Erythroblast (primary cell): ENCODE results near the gene TAOK3.

ENCODE experiments used
- DNase-seq, 2 experiments: peaks; one replicate each; lab custom pipeline; 2025; lab: John Stamatoyannopoulos, UW
- GATA1 ChIP-seq: IDR thresholded peaks from 2 replicates; pipeline ENCODE4 v1.6.1; 2011; ENCODE audit warnings: low read depth, mild to moderate bottlenecking, control low read depth, low read length, moderate library complexity
- POLR2A ChIP-seq: IDR thresholded peaks from 2 replicates; pipeline ENCODE4 v1.6.1; 2011; ENCODE audit warnings: mild to moderate bottlenecking, low read length

Gene TAOK3

DNA sequence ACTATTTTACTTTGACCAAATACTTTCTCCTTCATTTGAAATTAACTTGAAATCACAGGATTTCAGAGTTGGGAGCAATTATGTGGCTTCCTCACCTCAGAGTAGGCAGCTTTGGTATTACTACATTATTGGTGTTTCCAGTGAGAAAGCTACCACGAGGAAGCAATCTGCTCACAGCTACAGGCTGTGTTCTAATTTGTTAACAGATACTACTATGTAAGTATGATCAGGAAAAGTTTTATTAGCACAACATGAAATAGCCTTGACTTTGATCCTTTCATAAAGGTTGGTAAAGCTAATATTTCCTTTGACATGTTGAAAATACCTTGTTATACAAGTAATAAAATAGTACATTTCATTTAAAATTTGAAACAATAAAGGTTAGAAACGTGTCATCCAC lies 30.6 kb downstream of the TAOK3 start:
- no peak for DNase-seq
- TF ChIP-seq GATA1 (no peak), POLR2A (no peak)

DNA sequence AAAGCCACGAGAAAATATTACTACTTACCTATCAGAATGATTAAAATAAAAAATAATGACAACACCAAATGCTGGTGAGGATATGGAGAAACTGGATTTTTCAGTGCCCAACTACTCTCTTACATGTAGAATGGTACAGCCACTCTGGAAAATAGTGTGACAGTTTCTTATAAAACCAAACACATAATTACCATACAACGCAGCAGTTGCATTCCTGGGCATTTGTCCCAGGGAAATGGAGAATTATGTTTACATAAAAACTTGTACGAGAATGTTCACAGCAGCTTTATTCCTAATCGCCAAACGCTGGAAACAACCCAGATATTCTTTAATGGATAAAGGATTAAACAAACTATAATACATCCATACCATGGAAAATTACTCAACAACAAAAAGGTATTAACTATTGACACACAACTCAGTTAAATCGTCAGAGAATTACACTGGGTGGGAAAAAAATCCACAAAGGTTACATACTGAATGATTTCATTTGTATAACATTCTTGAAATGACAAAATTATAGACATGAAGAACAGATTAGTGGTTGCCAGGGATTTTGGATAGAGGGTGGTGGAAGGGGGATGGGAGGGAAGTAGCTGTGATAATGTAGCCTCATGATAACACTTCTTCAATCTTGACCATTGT lies 35.4 kb downstream of the TAOK3 start:
- DNase-seq = no peak
- TF ChIP-seq GATA1 = no peak

DNA sequence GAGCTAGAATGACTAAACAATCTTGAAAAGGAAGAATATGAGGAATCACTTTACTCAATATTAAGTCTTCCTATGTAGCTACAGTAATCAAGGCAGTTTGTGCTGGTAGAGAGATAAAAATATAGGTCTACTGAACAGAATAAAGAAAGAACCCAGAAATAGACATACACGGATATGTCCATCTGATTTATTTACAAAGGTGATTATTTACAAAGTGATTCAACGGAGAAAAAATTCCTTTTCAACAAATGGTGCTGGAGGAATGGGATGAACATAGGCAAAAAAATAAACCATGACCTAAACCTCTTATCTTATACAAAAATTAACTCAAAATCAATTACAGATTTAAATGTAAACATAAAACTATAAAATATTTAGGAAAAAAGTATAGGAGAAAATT lies 36.6 kb downstream of the TAOK3 start:
- DNase-seq = no peak
- TF ChIP-seq POLR2A (no peak), GATA1 (no peak)

DNA sequence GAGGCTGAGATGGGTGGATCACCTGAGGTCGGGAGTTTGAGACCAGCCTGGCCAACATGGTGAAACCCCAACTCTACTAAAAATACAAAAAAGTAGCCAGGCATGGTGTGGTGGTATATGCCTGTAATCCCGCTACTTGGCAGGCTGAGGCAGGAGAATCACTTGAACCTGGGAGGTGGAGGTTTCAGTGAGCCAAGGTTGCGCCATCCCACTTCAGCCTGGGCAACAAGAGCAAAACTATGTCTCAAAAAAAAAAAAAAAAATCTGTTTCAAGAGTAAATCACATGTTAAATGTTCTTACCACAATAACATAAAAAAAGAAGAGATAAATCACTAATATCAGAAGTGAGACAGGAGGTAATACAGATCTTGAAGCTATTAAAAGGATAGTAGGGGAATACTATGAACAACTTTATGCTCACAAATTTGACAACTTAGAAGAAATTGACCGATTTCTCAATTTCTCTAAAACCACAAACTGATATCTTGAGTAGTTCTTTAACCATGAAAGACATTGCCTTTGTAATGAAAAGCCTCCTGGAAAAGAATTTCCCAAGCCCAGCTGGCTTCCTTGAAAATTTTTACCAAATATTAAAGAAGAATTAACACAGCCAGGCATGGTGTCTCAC lies 37.7 kb downstream of the TAOK3 start:
- TF ChIP-seq POLR2A (no peak), GATA1 (no peak)
- no peak for DNase-seq

DNA sequence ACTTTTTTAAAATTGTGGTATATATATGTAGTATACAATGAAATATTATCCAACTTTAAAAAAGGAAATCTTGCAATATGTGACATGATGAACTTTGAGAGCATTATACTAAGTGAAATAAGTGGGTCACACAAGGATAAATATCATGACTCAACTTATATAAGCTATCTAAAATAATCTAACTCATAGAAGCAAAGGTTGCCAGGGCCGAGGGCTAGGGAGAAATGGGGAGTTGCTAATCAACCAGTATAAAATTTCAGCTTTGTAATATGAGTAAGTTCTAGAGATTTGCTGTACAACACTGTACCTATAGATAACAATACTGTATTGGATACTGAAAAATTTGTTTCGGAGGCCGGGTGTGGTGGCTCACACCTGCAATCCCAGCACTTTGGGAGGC lies 38.5 kb downstream of the TAOK3 start:
- no peak for DNase-seq
- TF ChIP-seq POLR2A = no peak
- TF ChIP-seq GATA1 = no peak

DNA sequence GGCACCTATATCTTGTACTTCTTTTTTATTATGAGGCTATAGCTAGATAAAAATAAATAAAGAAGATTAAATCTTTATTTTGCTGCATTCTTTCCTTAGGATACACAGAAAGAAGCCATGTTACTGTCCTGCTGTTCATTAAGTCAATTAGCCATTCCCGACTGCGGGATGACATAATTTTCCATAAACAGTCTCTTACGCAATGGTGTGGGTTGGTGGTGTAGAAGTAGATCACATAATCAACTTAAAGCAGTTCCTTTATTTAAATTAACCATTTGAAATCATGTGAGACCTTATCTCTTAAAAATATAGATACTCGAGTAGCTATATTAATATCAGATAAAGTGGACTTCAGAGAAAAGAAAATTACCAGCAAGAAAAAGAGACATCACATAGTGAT lies 40.2 kb downstream of the TAOK3 start:
- peak; percentile 51 to 59 for DNase-seq
- TF ChIP-seq POLR2A (no peak), GATA1 (no peak)

DNA sequence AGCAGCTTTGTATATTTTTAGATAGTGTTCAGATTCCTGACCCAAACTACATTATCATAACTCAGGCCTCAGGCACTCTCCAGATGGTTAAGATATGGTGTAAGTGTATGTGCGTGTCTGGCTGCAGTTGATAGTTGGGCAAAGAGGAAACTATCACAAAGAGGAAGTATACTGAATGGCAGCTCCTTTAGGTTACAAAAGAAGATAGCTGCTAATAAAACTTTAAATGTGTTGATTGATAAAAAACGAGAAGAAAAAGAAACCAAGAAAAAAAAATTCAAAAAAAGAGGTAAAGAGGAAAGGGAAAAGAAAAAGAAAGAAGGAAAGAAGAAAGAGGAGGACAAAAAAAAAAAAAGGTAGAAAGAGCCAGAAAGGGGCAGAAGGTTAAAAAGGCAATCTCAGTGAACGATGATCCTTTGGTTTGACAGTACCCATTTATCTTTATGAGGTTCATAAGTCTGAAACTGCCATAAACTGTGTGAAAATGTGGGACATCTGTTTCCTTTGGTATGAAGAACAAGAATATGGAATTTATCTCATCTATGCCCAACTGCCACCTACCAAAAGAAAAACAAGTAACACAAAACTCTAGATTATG lies 42.2 kb downstream of the TAOK3 start:
- peak; percentile 87 to 94 for DNase-seq
- TF ChIP-seq GATA1 (peak; percentile 38), POLR2A (no peak)

DNA sequence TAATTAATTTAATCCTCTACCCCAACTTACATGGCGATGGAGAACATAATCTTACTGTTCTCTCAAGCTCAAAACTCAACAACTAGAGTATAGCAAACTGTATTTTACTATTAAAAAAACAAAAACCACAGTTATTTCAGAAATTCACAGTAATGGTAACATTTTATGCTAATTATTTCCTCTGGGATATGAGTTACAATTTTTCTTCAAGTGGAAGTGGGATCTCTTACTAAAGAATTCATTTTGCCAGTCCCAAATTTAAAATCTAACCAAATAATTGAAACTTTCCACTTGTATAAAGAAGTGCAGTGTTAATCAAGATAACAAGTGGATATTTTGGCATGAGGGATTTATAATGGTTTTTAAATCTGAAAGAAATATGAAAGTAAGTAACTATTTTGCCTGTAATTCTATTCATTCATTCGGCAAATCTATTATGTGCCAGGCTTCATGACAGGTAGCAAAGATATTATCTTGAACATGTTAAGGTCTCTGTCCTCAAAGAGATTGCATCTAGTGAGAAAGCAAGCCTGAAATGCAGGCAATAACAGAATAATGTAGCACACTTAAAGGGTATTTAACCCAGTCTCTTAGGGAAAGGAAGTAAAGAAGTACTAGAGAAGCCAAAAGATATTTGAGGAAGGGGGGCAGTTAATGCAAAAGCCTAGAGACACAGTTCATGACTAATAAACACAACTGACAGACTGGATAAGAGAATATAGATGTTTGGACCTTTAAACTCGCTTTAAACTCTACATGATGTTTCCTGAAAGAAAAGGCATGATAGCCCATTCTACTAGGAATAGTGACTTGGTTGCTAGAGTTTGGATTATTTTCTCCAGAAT lies 44.0 kb downstream of the TAOK3 start:
- no peak for TF ChIP-seq POLR2A
- TF ChIP-seq GATA1 = no peak
- DNase-seq = no peak

DNA sequence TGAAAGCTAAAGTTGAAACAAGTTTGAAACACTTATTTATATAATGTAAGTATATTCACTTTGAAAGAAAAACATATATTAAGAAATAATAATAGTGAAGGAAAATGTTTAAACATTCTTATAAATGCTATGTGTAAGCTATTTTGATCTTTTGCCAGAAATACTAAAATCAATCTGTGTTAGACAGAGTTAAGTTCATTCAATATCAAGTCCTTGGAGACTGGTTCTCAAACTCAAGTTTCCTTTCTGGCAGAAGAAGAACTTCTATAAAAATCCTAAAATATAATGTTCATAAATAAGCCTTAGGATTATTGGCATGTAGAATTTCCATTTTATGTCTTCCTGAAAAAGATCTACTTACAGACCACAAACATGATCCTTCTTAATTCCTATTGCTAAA lies 45.3 kb downstream of the TAOK3 start:
- TF ChIP-seq GATA1 = no peak
- TF ChIP-seq POLR2A = no peak
- DNase-seq = no peak

DNA sequence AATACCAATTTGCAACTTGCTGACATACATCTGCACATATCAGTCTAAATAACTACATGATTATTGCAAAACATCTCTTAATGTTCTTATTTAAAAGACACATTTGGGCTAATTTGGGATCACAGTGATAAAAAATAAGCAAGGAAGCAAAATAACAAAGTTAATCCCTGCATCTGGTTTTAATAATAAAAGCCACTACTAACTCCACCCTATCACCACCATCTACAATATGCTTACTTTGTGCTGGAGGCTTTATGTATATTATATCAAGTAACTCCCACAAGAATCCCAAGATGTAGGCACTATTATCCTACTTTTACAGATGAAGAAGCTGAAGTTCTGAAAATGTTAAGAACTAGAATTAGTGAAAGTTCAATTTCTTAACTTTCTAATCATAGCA lies 45.7 kb downstream of the TAOK3 start:
- DNase-seq = no peak
- TF ChIP-seq POLR2A = no peak

DNA sequence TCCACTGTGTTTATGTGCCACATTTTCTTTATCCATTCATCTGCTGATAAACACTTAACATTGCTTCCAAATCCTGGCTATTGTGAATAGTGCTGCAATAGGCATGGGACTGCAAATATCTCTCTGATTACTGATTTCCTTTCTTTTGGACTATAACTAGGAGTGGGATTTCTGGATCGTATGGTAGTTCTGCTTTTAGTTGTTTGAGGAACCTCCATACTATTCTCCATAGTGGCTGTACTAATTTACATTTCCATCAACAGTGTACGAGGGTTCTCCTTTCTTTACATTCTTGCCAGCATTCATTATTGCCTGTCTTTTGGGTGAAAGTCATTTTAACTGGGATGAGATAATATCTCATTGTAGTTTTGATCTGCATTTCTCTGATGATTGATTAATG lies 47.6 kb downstream of the TAOK3 start:
- TF ChIP-seq GATA1 = no peak
- DNase-seq = no peak

DNA sequence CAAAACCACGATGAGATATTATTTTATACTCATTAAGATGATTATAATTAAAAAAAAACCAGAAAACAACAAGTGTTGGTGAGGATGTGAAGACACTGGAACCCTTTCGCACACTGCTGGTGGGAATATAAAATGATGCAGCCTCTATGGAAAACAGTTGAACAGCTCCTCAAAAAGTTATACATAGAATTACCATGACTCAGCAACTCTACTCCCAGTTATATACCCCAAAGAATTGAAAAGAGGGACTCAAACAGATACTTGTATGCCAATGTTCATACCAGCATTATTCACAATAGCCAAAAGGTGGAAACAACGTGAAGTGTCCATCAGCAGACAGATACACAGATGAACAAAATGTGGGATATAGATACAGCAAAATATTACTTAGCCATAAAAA lies 53.1 kb downstream of the TAOK3 start:
- DNase-seq = peak; percentile 17 to 28
- TF ChIP-seq GATA1 (no peak), POLR2A (no peak)

DNA sequence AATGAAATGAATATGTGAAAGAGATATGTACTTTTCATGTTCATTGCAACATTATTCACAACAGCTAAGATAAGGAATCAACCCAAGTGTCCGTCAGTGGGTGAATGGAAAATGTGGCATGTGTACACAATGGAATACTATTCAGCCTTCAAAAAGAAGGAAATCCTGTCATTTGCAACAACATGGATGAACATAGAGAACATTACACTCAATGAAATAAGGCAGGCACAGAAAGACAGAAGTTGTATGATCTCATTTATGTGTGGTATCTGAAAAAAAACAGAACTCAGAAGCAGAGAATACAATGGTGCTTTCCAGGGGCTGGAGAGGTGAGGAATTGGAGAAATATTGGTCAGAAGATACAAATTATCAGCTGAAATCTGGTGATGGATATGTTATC lies 54.0 kb downstream of the TAOK3 start:
- DNase-seq = no peak
- TF ChIP-seq POLR2A (no peak), GATA1 (no peak)

DNA sequence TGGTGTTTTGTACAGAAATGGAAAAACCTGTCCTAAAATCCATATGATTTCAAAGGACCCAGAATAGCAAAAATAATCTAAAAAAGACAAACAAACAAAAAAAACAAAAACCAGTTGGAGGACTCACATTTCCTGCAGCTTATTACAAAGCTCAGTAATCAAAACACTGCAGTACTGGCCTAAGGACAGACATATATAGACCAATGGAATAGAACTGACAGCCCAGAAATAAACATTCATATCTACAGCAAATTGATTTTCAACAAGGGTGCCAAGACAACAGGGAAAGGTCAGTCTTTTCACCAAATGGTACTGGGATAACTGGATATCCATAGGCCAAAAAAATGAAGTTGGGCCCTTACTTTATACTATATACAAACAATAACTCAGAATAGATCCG lies 55.0 kb downstream of the TAOK3 start:
- TF ChIP-seq POLR2A (no peak), GATA1 (no peak)
- DNase-seq = no peak

DNA sequence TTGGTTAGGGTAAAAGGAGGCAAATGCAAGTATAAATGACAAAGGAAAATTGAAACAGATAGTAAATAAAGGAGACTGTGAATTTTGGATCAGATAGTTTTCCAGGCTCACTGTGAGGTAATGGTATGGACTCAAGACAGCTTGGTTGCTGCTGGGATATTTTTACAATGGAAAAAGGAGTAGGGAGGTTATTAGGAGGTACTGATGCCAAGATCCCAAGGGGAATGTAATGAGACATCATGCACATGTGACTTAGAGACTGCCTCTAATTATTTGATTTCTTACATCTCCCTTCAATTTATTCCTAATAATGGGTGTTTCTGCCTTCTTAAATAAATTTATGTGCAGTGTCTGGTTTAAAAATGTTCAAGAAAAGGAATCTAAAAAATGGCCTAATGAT lies 56.9 kb downstream of the TAOK3 start:
- TF ChIP-seq POLR2A = no peak
- no peak for TF ChIP-seq GATA1
- DNase-seq = no peak
